ENCODE results near the gene PIGM.

GRCh38 chr1:160009801-160010200 lies 22.0 kb downstream of the PIGM start:
- TF ChIP-seq, protein P1, sequence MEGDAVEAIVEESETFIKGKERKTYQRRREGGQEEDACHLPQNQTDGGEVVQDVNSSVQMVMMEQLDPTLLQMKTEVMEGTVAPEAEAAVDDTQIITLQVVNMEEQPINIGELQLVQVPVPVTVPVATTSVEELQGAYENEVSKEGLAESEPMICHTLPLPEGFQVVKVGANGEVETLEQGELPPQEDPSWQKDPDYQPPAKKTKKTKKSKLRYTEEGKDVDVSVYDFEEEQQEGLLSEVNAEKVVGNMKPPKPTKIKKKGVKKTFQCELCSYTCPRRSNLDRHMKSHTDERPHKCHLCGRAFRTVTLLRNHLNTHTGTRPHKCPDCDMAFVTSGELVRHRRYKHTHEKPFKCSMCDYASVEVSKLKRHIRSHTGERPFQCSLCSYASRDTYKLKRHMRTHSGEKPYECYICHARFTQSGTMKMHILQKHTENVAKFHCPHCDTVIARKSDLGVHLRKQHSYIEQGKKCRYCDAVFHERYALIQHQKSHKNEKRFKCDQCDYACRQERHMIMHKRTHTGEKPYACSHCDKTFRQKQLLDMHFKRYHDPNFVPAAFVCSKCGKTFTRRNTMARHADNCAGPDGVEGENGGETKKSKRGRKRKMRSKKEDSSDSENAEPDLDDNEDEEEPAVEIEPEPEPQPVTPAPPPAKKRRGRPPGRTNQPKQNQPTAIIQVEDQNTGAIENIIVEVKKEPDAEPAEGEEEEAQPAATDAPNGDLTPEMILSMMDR (IDR thresholded peaks at IDR 0.05): no peak
- TF ChIP-seq POLR2A (IDR thresholded peaks at IDR 0.05): no peak
